PC-3 (cell line): ENCODE results near the gene NEBL. TPM values are rescaled to one million over a fixed set of nuclear protein-coding genes. Genes with fewer than 3 reads are reported as not detected.

Experiments used
- ATAC-seq: fragments of 200-7000 bp; cut with Tn5 transposase; 2 replicates; pipeline ENCODE4 v1.9.1; 2020; ENCODE audit warnings: mild to moderate bottlenecking, moderate library complexity
- BruUV-seq: library from RNA; stranded (reverse); fragments of 400-500 nt; replicated peaks from 2 replicates; lab custom pipeline; 2021; lab: Mats Ljungman, UMichigan
- CTCF ChIA-PET: fragments of 300-600 bp; sonication (Branson Sonifier 250); formaldehyde crosslinking; loops from one replicate; lab custom pipeline; 2022; ENCODE audit warnings: antibody characterized with exemption; lab: Charles Lee
- POLR2A ChIA-PET: fragments of 300-600 bp; sonication (Branson Sonifier 250); formaldehyde crosslinking; loops from one replicate; lab custom pipeline; 2022; ENCODE audit warnings: antibody characterized with exemption; ENCODE audit not compliant: unreplicated experiment; lab: Charles Lee
- DNase-seq: peaks from one replicate; pipeline ENCODE4 v3.0.0-alpha.2; 2015
- H2AFZ ChIP-seq: fragments of 300-600 bp; sonication (generic); 2 replicates; pipeline ENCODE4 v1.6.0; 2016; ENCODE audit warnings: antibody characterized with exemption, low read length
- H3F3A ChIP-seq: fragments of 300-600 bp; sonication (generic); one replicate; pipeline ENCODE4 v1.6.0; 2017; ENCODE audit warnings: antibody characterized with exemption, low read length, control low read depth, mild to moderate bottlenecking; ENCODE audit not compliant: unreplicated experiment
- H3K27ac ChIP-seq: fragments of 300-600 bp; sonication (generic); 2 replicates; pipeline ENCODE4 v1.5.1; 2016; ENCODE audit warnings: mild to moderate bottlenecking, low read length
- H3K27me3 ChIP-seq: fragments of 300-600 bp; sonication (generic); 2 replicates; pipeline ENCODE4 v1.6.1; 2016; ENCODE audit warnings: low read length, mixed read lengths
- H3K36me3 ChIP-seq: fragments of 300-600 bp; sonication (generic); 2 replicates; pipeline ENCODE4 v1.6.1; 2016; ENCODE audit warnings: low read depth, mixed run types, low read length, mixed read lengths
- H3K4me1 ChIP-seq: fragments of 300-600 bp; sonication (generic); 2 replicates; pipeline ENCODE4 v1.5.1; 2016; ENCODE audit warnings: low read length; ENCODE audit not compliant: insufficient read depth
- H3K4me2 ChIP-seq: fragments of 300-600 bp; sonication (generic); 2 replicates; pipeline ENCODE4 v1.6.0; 2016; ENCODE audit warnings: low read length
- H3K4me3 ChIP-seq: fragments of 300-600 bp; sonication (generic); 2 replicates; pipeline ENCODE4 v1.5.1; 2016; ENCODE audit warnings: mild to moderate bottlenecking, low read length, mixed read lengths
- H3K79me2 ChIP-seq: fragments of 300-600 bp; sonication (generic); 2 replicates; pipeline ENCODE4 v1.6.1; 2017; ENCODE audit warnings: low read length, mixed read lengths
- H3K9ac ChIP-seq: fragments of 300-600 bp; sonication (generic); 2 replicates; pipeline ENCODE4 v1.6.0; 2016; ENCODE audit warnings: mild to moderate bottlenecking, low read length
- H3K9me2 ChIP-seq: fragments of 300-600 bp; sonication (generic); replicated peaks from 2 replicates; pipeline ENCODE4 v1.6.1; 2016; ENCODE audit warnings: mixed run types, low read length, mixed read lengths
- H3K9me3 ChIP-seq: fragments of 300-600 bp; sonication (generic); 2 replicates; pipeline ENCODE4 v1.6.1; 2016; ENCODE audit warnings: low read length, mixed read lengths
- H4K20me1 ChIP-seq: fragments of 300-600 bp; sonication (generic); 2 replicates; pipeline ENCODE4 v1.6.1; 2016; ENCODE audit warnings: low read length, mixed read lengths
- EZH2 ChIP-seq: fragments of 300-600 bp; sonication (generic); IDR thresholded peaks from one replicate; pipeline ENCODE4 v1.6.1; 2017; ENCODE audit warnings: antibody characterized with exemption, mild to moderate bottlenecking, low read length; ENCODE audit not compliant: unreplicated experiment
- EZH2phosphoT487 ChIP-seq: fragments of 300-600 bp; sonication (generic); IDR thresholded peaks from 2 replicates; pipeline ENCODE4 v1.6.1; 2018; ENCODE audit warnings: mild to moderate bottlenecking, antibody characterized with exemption, low read length, borderline replicate concordance
- intact Hi-C: fragments of 100-400 bp; cut with micrococcal nuclease; formaldehyde crosslinking; loops from 2 replicates; pipeline ENCODE4 v1.9.0; 2023
- total RNA-seq: library from RNA; depleted of rRNA; stranded (reverse); fragments of >200 nt; gene quantifications from 2 replicates; pipeline ENCODE4 v1.2.3, GENCODE V29; 2014
- TF ChIP-seq, protein P1 (sequence below): fragments of 300-600 bp; sonication (generic); conservative IDR thresholded peaks from 2 replicates; pipeline ENCODE4 v1.5.1; 2017; ENCODE audit warnings: antibody characterized with exemption, low read depth, mild to moderate bottlenecking, low read length

NEBL gene
- total RNA-seq, 1 experiment from 2014 or later = 14.7 TPM

DNA sequence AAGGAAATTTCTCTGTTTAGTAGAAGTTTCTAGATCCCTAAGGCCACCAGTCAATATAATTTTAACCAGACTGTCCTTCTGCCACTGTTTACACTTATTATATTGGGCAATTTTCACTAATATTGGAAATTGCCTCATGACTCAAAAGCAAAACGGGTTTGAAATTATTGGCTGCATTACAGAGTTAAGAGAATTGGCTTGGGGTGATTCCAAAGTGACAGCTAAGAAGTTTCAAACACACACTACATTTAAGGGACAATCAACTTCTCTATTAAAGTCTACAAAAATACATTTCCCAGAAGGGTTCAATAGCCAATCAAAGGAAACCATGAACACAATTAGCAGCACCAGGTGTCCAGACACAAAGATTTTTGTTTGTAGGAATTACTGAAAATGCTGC lies 111.9 kb downstream of the NEBL start:
- no peaks in the 10 kb centered on the region for H3K27me3 ChIP-seq
- H2AFZ ChIP-seq = no peak overlapping the region
- no peak for ATAC-seq
- BruUV-seq = no TSS peak
- intact Hi-C loops = no loop called here
- no peak overlapping the region for H3K4me2 ChIP-seq
- H3K79me2 ChIP-seq = no peaks in the 10 kb centered on the region
- no peak overlapping the region for H3K4me3 ChIP-seq
- DNase-seq = no peak
- no peaks in the 10 kb centered on the region for H3K36me3 ChIP-seq
- no peak overlapping the region for H3K27ac ChIP-seq
- no peaks in the 10 kb centered on the region for H3K9me2 ChIP-seq
- TF ChIP-seq EZH2 = no peak
- TF ChIP-seq EZH2phosphoT487 = no peak
- TF ChIP-seq, protein P1, sequence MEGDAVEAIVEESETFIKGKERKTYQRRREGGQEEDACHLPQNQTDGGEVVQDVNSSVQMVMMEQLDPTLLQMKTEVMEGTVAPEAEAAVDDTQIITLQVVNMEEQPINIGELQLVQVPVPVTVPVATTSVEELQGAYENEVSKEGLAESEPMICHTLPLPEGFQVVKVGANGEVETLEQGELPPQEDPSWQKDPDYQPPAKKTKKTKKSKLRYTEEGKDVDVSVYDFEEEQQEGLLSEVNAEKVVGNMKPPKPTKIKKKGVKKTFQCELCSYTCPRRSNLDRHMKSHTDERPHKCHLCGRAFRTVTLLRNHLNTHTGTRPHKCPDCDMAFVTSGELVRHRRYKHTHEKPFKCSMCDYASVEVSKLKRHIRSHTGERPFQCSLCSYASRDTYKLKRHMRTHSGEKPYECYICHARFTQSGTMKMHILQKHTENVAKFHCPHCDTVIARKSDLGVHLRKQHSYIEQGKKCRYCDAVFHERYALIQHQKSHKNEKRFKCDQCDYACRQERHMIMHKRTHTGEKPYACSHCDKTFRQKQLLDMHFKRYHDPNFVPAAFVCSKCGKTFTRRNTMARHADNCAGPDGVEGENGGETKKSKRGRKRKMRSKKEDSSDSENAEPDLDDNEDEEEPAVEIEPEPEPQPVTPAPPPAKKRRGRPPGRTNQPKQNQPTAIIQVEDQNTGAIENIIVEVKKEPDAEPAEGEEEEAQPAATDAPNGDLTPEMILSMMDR = no peak
- ChIA-PET CTCF (no interaction called here), POLR2A (no interaction called here)
- H3K9ac ChIP-seq = no peak overlapping the region
- H3K9me3 ChIP-seq = no peaks in the 10 kb centered on the region
- H4K20me1 ChIP-seq = no peaks in the 10 kb centered on the region
- H3K4me1 ChIP-seq = no peaks in the 10 kb centered on the region
- H3F3A ChIP-seq = no peaks in the 10 kb centered on the region

DNA sequence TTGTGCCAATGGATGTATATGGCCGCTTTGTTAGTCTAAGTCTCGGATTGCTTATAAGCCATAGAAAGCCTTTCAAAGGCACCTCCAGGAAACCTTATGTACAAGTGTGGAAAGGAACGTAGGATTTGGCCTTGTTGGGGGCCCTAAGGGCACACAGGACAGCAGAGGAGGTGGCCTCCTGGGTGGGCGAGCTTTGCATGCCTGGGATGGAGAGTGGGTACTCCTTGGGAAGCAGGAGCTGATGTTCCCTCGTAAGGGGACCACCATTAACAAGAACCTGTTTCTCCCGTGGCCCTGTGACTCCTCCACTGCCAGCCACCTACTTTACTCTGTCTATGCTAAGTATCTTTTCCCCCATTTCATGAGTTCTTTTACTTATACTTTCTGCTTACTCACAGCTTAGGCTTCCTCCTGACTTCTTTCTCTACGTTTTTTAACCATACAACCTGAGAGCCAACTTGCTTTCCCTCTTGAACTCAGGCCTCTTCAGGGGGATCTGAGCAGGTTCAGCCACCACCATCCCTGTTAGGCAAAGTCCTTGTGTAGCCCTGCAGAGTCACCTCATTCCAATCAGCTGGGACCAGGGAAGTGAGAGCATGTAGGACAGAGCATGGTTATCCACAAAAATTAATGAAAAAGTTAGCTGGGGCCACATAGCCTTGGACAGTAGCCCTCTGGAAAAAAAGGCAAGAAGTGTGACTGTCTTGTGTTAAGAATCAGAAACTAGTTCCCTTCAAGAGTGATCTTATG lies 118.9 kb downstream of the NEBL start:
- H3K9me3 ChIP-seq = no peaks in the 10 kb centered on the region
- no peaks in the 10 kb centered on the region for H4K20me1 ChIP-seq
- DNase-seq (no peak), ATAC-seq (no peak)
- H2AFZ ChIP-seq = no peak overlapping the region
- peaks cover 28% of the 10 kb centered on the region for H3K27me3 ChIP-seq
- no peaks in the 10 kb centered on the region for H3K9me2 ChIP-seq
- no peaks in the 10 kb centered on the region for H3K79me2 ChIP-seq
- no peak overlapping the region for H3K27ac ChIP-seq
- no peak overlapping the region for H3K4me3 ChIP-seq
- BruUV-seq = TSS peak; percentile 3
- CTCF ChIA-PET = no interaction called here
- POLR2A ChIA-PET = no interaction called here
- H3K9ac ChIP-seq = no peak overlapping the region
- H3K4me1 ChIP-seq = no peaks in the 10 kb centered on the region
- intact Hi-C loops = no loop called here
- no peaks in the 10 kb centered on the region for H3K36me3 ChIP-seq
- H3F3A ChIP-seq = no peaks in the 10 kb centered on the region
- TF ChIP-seq EZH2phosphoT487 (no peak), EZH2 (no peak)
- TF ChIP-seq, protein P1 = no peak
- H3K4me2 ChIP-seq = no peak overlapping the region

DNA sequence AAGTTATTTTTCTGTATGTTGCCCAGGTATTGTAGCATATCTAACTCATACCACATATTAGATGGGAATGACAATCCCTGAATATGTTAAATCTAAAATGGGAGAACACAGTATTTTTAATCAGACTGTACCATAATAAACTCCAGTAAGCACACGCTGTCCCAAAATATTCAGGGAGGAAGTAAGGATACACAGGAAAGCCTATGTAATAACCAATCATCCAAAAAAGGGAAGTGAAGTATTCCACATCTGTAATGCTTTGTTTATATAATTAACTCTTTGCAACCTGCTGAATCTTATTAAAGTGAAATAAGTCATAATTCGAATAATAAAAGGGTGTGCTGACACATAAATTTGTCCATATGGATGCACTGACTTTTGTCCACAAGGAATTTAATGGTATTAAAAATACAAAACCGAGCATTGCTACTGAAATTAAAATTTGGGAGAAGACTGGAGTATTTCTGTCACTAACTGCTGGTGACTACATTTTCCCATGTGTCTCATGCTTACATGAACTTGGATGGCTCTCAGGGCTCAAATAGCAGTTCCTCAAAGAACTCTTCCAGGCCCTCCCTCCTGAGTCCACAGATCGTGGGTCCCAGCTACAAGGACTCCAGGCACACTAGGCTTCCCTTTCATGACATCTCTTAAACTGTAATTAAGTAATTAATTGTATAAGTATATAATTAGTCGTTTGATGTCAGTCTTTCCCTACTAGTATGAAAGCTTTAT lies 120.6 kb downstream of the NEBL start:
- H3K4me1 ChIP-seq = no peaks in the 10 kb centered on the region
- DNase-seq (no peak), ATAC-seq (no peak)
- H3K27ac ChIP-seq = no peak overlapping the region
- intact Hi-C loops = no loop called here
- ChIA-PET CTCF (no interaction called here), POLR2A (no interaction called here)
- no peaks in the 10 kb centered on the region for H3K36me3 ChIP-seq
- no TSS peak for BruUV-seq
- no peaks in the 10 kb centered on the region for H3K79me2 ChIP-seq
- H4K20me1 ChIP-seq = no peaks in the 10 kb centered on the region
- no peak overlapping the region for H3K4me3 ChIP-seq
- H3K9ac ChIP-seq = no peak overlapping the region
- H3K4me2 ChIP-seq = no peak overlapping the region
- H3K9me3 ChIP-seq = no peaks in the 10 kb centered on the region
- H3K9me2 ChIP-seq = no peaks in the 10 kb centered on the region
- H2AFZ ChIP-seq = no peak overlapping the region
- peaks cover 31% of the 10 kb centered on the region for H3K27me3 ChIP-seq
- TF ChIP-seq, protein P1 = no peak
- TF ChIP-seq EZH2 (no peak), EZH2phosphoT487 (no peak)
- H3F3A ChIP-seq = no peaks in the 10 kb centered on the region
